WTC11 (cell line): ENCODE measurements around the gene KIR3DL1. TPM values are rescaled to one million over a fixed set of nuclear protein-coding genes. Genes with fewer than 3 reads are reported as not detected.

ENCODE experiments used
- ETV6 ChIP-seq: sonication (generic); formaldehyde crosslinking; IDR thresholded peaks from 2 replicates; pipeline ENCODE4 v1.8.1; 2022; ENCODE audit warnings: mild to moderate bottlenecking, missing genetic modification reagents
- SP1 ChIP-seq: sonication (generic); formaldehyde crosslinking; conservative IDR thresholded peaks from 2 replicates; pipeline ENCODE4 v1.8.1; 2022; ENCODE audit warnings: missing genetic modification reagents
- ZNF532 ChIP-seq: fragments of 250-450 bp; sonication (Bioruptor Pico); IDR thresholded peaks from 2 replicates; pipeline ENCODE4 v1.9.0; 2021; ENCODE audit warnings: mild to moderate bottlenecking, borderline replicate concordance
- total RNA-seq: library from RNA; stranded (reverse); gene quantifications from 3 replicates; pipeline ENCODE4 v1.2.3, GENCODE V29; 2021

The KIR3DL1 gene
- total RNA-seq, 1 experiment from 2014 or later, result not detected

- TF ChIP-seq ZNF532 (CRISPR knock-in tag) (no peak), ETV6 (no peak), SP1 (CRISPR knock-in tag) (no peak)
Measured at GRCh38 chr19:54877471-54877870, 61.2 kb downstream of the KIR3DL1 start (continued).

Other genes with a start within 250 kb of the KIR3DL1 start
- not detected in 3 replicates for gene LILRA2, start 242.7 kb upstream of the KIR3DL1 start, total RNA-seq
- not detected in 3 replicates for gene LILRA1, start 222.8 kb upstream of the KIR3DL1 start, total RNA-seq
- 0.09 TPM in 1 of 3 replicates, not detected in the others for gene LILRB1, start 186.0 kb upstream of the KIR3DL1 start, total RNA-seq
- gene LILRB4, start 153.5 kb upstream of the KIR3DL1 start, total RNA-seq, result not detected in 3 replicates
- not detected in 3 replicates for gene KIR3DL3, start 92.0 kb upstream of the KIR3DL1 start, total RNA-seq
- not detected in 3 replicates for gene KIR2DL3, start 78.0 kb upstream of the KIR3DL1 start, total RNA-seq
- gene KIR2DL1, start 46.7 kb upstream of the KIR3DL1 start, total RNA-seq, result not detected in 3 replicates
- gene KIR2DL4, start 12.9 kb upstream of the KIR3DL1 start, total RNA-seq, result not detected in 3 replicates
- gene KIR2DS4, start 16.2 kb downstream of the KIR3DL1 start, total RNA-seq, result not detected in 3 replicates
- gene KIR3DL2, start 34.0 kb downstream of the KIR3DL1 start, total RNA-seq, result not detected in 3 replicates
- 0.22 to 0.39 TPM in 2 of 3 replicates, not detected in the other for gene FCAR, start 57.8 kb downstream of the KIR3DL1 start, total RNA-seq
- gene NCR1, start 89.7 kb downstream of the KIR3DL1 start, total RNA-seq, result 4.3 to 7.9 TPM (median 7.2 TPM) in 3 replicates
- 4.1 to 6.8 TPM (median 5.0 TPM) in 3 replicates for gene NLRP7, start 131.1 kb downstream of the KIR3DL1 start, total RNA-seq
- gene NLRP2, start 149.9 kb downstream of the KIR3DL1 start, total RNA-seq, result 3.0 to 3.7 TPM (median 3.4 TPM) in 3 replicates
- 0.41 to 1.1 TPM (median 0.61 TPM) in 3 replicates for gene GP6, start 221.8 kb downstream of the KIR3DL1 start, total RNA-seq
- 35.3 to 39.5 TPM (median 38.4 TPM) in 3 replicates for gene RDH13, start 246.7 kb downstream of the KIR3DL1 start, total RNA-seq